ENCODE measurements around the gene POLR2I. TPM values are rescaled to one million over a fixed set of nuclear protein-coding genes. Genes with fewer than 3 reads are reported as not detected.

Gene POLR2I
- total RNA-seq, 1 donor from 2014 or later = 44.0 TPM

GRCh38 chr19:36153126-36153525, 38.5 kb upstream of the POLR2I start:
- Mint-ChIP-seq H3K4me3 (no peak overlapping the region), H3K27ac (no peak overlapping the region), H3K4me1 (peaks cover 13% of the 10 kb centered on the region), H3K9me3 (no peaks in the 10 kb centered on the region), H3K27me3 (ENCODE audit: insufficient read depth, low read depth) (peaks cover 4% of the 10 kb centered on the region), H3K36me3 (peaks cover 8% of the 10 kb centered on the region)
- Histone ChIP-seq H2AFZ (replicated peaks) (no peak overlapping the region), H3F3A (ENCODE audit: low read depth) (no peaks in the 10 kb centered on the region), H3K79me2 (ENCODE audit: low read depth) (no peaks in the 10 kb centered on the region), H4K20me1 (ENCODE audit: low read depth) (no peaks in the 10 kb centered on the region), H3K4me3 (no peak overlapping the region), H3K27me3 (no peaks in the 10 kb centered on the region), H3K4me1 (peaks cover 4% of the 10 kb centered on the region), H3K36me3 (no peaks in the 10 kb centered on the region), H3K9me3 (ENCODE audit: low read depth) (no peaks in the 10 kb centered on the region), H3K27ac (no peak overlapping the region), H3K9ac (no peak overlapping the region), H3K4me2 (no peak overlapping the region)
- DNase-seq (ENCODE audit: low spot score) = no peak
- TF ChIP-seq EZH2 (IDR thresholded peaks at IDR 0.05) (no peak), EZH2phosphoT487 (IDR thresholded peaks at IDR 0.05) (no peak), CTCF (IDR thresholded peaks at IDR 0.05) (no peak)

- Mint-ChIP-seq H3K27ac (no peak within 1 kb of the TSS), H3K4me1 (peaks cover 13% of the 10 kb centered on the region), H3K9me3 (no peaks in the 10 kb centered on the region), H3K4me3 (no peak within 1 kb of the TSS), H3K36me3 (peaks cover 11% of the 10 kb centered on the region), H3K27me3 (ENCODE audit: insufficient read depth, low read depth) (peaks cover 4% of the 10 kb centered on the region)
- Histone ChIP-seq H3K4me2 (no peak within 1 kb of the TSS), H4K20me1 (ENCODE audit: low read depth) (no peaks in the 10 kb centered on the region), H3K27me3 (no peaks in the 10 kb centered on the region), H3K27ac (no peak within 1 kb of the TSS), H3K36me3 (no peaks in the 10 kb centered on the region), H3K9ac (no peak within 1 kb of the TSS), H3K4me3 (no peak within 1 kb of the TSS), H3K9me3 (ENCODE audit: low read depth) (no peaks in the 10 kb centered on the region), H3K4me1 (peaks cover 4% of the 10 kb centered on the region), H3F3A (ENCODE audit: low read depth) (no peaks in the 10 kb centered on the region), H2AFZ (replicated peaks) (no peak within 1 kb of the TSS), H3K79me2 (ENCODE audit: low read depth) (no peaks in the 10 kb centered on the region)
- TF ChIP-seq EZH2phosphoT487 (IDR thresholded peaks at IDR 0.05) = no peak
- TF ChIP-seq EZH2 (IDR thresholded peaks at IDR 0.05) = no peak
- no peak for TF ChIP-seq CTCF (IDR thresholded peaks at IDR 0.05)
- DNase-seq (ENCODE audit: low spot score) = no peak
Observed at GRCh38 chr19:36152352-36153091, 37.8 kb upstream of the POLR2I start, which contains the start of gene COX7A1. Gene COX7A1, minus strand, starts transcription at chr19:36152447. Its CDS starts 40 bp downstream, at chr19:36152407.

- no peak for TF ChIP-seq EZH2phosphoT487 (IDR thresholded peaks at IDR 0.05)
- TF ChIP-seq EZH2 (IDR thresholded peaks at IDR 0.05) = no peak
- TF ChIP-seq CTCF (IDR thresholded peaks at IDR 0.05) = no peak
- no peaks in the 10 kb centered on the region for H3K27me3 ChIP-seq
- H3K4me1 ChIP-seq = peaks cover 4% of the 10 kb centered on the region
- Mint-ChIP-seq H3K27me3 (ENCODE audit: insufficient read depth, low read depth) (peaks cover 4% of the 10 kb centered on the region), H3K36me3 (peaks cover 13% of the 10 kb centered on the region), H3K4me1 (peaks cover 11% of the 10 kb centered on the region), H3K4me3 (no peak overlapping the region), H3K9me3 (no peaks in the 10 kb centered on the region), H3K27ac (no peak overlapping the region)
- H3K9me3 ChIP-seq (ENCODE audit: low read depth) = no peaks in the 10 kb centered on the region
- H3K36me3 ChIP-seq = no peaks in the 10 kb centered on the region
- no peaks in the 10 kb centered on the region for H3K79me2 ChIP-seq (ENCODE audit: low read depth)
- H3F3A ChIP-seq (ENCODE audit: low read depth) = no peaks in the 10 kb centered on the region
- H3K4me2 ChIP-seq = no peak overlapping the region
- no peak overlapping the region for H2AFZ ChIP-seq (replicated peaks)
- H3K4me3 ChIP-seq = no peak overlapping the region
- no peak overlapping the region for H3K27ac ChIP-seq
- no peaks in the 10 kb centered on the region for H4K20me1 ChIP-seq (ENCODE audit: low read depth)
- no peak overlapping the region for H3K9ac ChIP-seq
- no peak for DNase-seq (ENCODE audit: low spot score)
Observed at GRCh38 chr19:36152019-36152351, 37.3 kb upstream of the POLR2I start.
